B cell (primary cell): ENCODE measurements around the gene GRIN3A. TPM values are rescaled to one million over a fixed set of nuclear protein-coding genes. Genes with fewer than 3 reads are reported as not detected.

Source experiments
- ATAC-seq: fragments of 200-7000 bp; cut with Tn5 transposase; one replicate; pipeline ENCODE4 v1.10.0; 2021; ENCODE audit warnings: low read depth, mild to moderate bottlenecking, moderate number of reproducible peaks, moderate library complexity
- CTCF ChIA-PET: fragments of 350-600 bp; sonication (Branson Sonifier 250); formaldehyde crosslinking; loops from one replicate; lab custom pipeline; 2021; ENCODE audit warnings: antibody characterized with exemption, inconsistent platforms; lab: Charles Lee
- POLR2A ChIA-PET: fragments of 350-600 bp; sonication (Branson Sonifier 250); formaldehyde crosslinking; loops from one replicate; lab custom pipeline; 2021; ENCODE audit warnings: antibody characterized with exemption; lab: Charles Lee
- DNase-seq: peaks from one replicate; pipeline ENCODE4 v3.0.0; 2013
- H2AFZ ChIP-seq: 2 replicates; pipeline ENCODE4 v1.6.1; 2012; ENCODE audit warnings: mild to moderate bottlenecking, low read depth, low read length; ENCODE audit not compliant: insufficient read depth, poor library complexity, severe bottlenecking
- H3K27ac ChIP-seq, 2 donors: 1 replicate in 1 of 2; 2 replicates in 1 of 2; pipeline ENCODE4 v1.5.1; 2012 to 2013; ENCODE audit warnings: low read length in 2 of 2, mild to moderate bottlenecking in 2 of 2, moderate library complexity in 1 of 2
- H3K27me3 ChIP-seq, 4 experiments: fragments of 200-600 bp in 1 of 4; sonication (generic) in 1 of 4; replicated peaks in 1 of 4; 1 replicate in 2 of 4; 2 replicates in 2 of 4; pipeline versions ENCODE4 v1.6.1 to v1.7.0; 2013 to 2016; ENCODE audit warnings: low read length in 3 of 4, mild to moderate bottlenecking in 2 of 4, mixed read lengths in 1 of 4, moderate library complexity in 1 of 4; ENCODE audit not compliant: insufficient read depth in 4 of 4, control insufficient read depth in 3 of 4; ENCODE audit errors: control extremely low read depth in 1 of 4
- H3K36me3 ChIP-seq, 2 experiments: replicated peaks in 1 of 2; 1 replicate in 1 of 2; 2 replicates in 1 of 2; pipeline versions ENCODE4 v1.6.1 to v1.7.1; 2013; ENCODE audit warnings: low read length in 1 of 2; ENCODE audit not compliant: insufficient read depth in 2 of 2, control insufficient read depth in 1 of 2; ENCODE audit errors: control extremely low read depth in 1 of 2, extremely low read depth in 1 of 2
- H3K4me1 ChIP-seq, 2 donors: fragments of 200-600 bp in 1 of 2; sonication (generic) in 1 of 2; 1 replicate in 1 of 2; 2 replicates in 1 of 2; pipeline versions ENCODE4 v1.5.1 to v1.6.1; 2013 to 2017; ENCODE audit warnings: low read length in 2 of 2; ENCODE audit not compliant: control insufficient read depth in 2 of 2, insufficient read depth in 2 of 2
- H3K4me2 ChIP-seq: replicated peaks from 2 replicates; pipeline ENCODE3; 2012; ENCODE audit warnings: mild to moderate bottlenecking, low read depth, low read length; ENCODE audit not compliant: poor library complexity, severe bottlenecking
- H3K4me3 ChIP-seq, 5 experiments: fragments of 200-600 bp in 1 of 5; sonication (generic) in 1 of 5; 1 replicate in 3 of 5; 2 replicates in 2 of 5; pipeline versions ENCODE4 v1.5.1 to v1.7.0; 2011 to 2016; ENCODE audit warnings: low read length in 4 of 5, mild to moderate bottlenecking in 4 of 5, low read depth in 2 of 5, control low read depth in 1 of 5, moderate library complexity in 1 of 5; ENCODE audit not compliant: insufficient read depth in 1 of 5; ENCODE audit errors: control extremely low read depth in 1 of 5, extremely low read depth in 1 of 5
- H3K79me2 ChIP-seq: fragments of 200-600 bp; sonication (generic); one replicate; pipeline ENCODE4 v1.6.0; 2016; ENCODE audit warnings: low read length; ENCODE audit not compliant: control insufficient read depth, insufficient read depth
- H3K9ac ChIP-seq: fragments of 200-600 bp; sonication (generic); 2 replicates; pipeline ENCODE4 v1.6.1; 2017; ENCODE audit warnings: mild to moderate bottlenecking, low read length, moderate library complexity
- H3K9me3 ChIP-seq, 3 donors: one replicate each; pipeline versions ENCODE4 v1.6.1 to v1.7.1; 2013; ENCODE audit warnings: low read length in 2 of 3; ENCODE audit not compliant: control insufficient read depth in 2 of 3, insufficient read depth in 1 of 3; ENCODE audit errors: control extremely low read depth in 1 of 3
- H4K20me1 ChIP-seq: 2 replicates; pipeline ENCODE4 v1.6.0; 2012; ENCODE audit warnings: mild to moderate bottlenecking, low read length; ENCODE audit not compliant: insufficient read depth, control insufficient read depth, poor library complexity, severe bottlenecking
- H3K27ac Mint-ChIP-seq: one replicate; pipeline ENCODE4 v1.8.0; 2021; ENCODE audit warnings: mixed read lengths
- H3K27me3 Mint-ChIP-seq: one replicate; pipeline ENCODE4 v1.8.0; 2021; ENCODE audit warnings: mixed read lengths
- H3K4me1 Mint-ChIP-seq: one replicate; pipeline ENCODE4 v1.8.0; 2021; ENCODE audit warnings: mixed read lengths
- H3K4me3 Mint-ChIP-seq: one replicate; pipeline ENCODE4 v1.8.0; 2021; ENCODE audit warnings: mixed read lengths
- H3K9me3 Mint-ChIP-seq: one replicate; pipeline ENCODE4 v1.8.0; 2022; ENCODE audit warnings: mixed read lengths; ENCODE audit not compliant: insufficient read depth
- CTCF ChIP-seq: fragments of 200-600 bp; IDR thresholded peaks from one replicate; pipeline ENCODE4 v1.8.0; 2022; ENCODE audit warnings: antibody characterized with exemption, mild to moderate bottlenecking
- EZH2 ChIP-seq: IDR thresholded peaks from 2 replicates; pipeline ENCODE4 v1.6.1; 2012; ENCODE audit warnings: borderline replicate concordance, low read depth, mild to moderate bottlenecking, moderate library complexity, low read length; ENCODE audit not compliant: insufficient read depth, poor library complexity, severe bottlenecking
- WGBS: methylation state at CpG from one replicate; pipeline ENCODE4 v1.1.5; 2013; ENCODE audit warnings: missing lambda C conversion rate; ENCODE audit not compliant: insufficient coverage; 5-methylcytosine and 5-hydroxymethylcytosine counted together
- intact Hi-C: fragments of 100-400 bp; cut with micrococcal nuclease; formaldehyde crosslinking; loops from one replicate; pipeline ENCODE4 v1.10.0; 2022
- polyA plus RNA-seq: library from polyadenylated mRNA; depleted of rRNA; stranded (reverse); fragments of >200 nt; gene quantifications from 2 replicates; pipeline ENCODE4 v1.2.3, GENCODE V29; 2012
- total RNA-seq, 2 donors: library from RNA; stranded (reverse); fragments of 120-200 nt in 1 of 2; gene quantifications; 1 replicate in 1 of 2; 2 replicates in 1 of 2; pipeline versions ENCODE4 v1.2.3 to v1.2.4, GENCODE V29; 2013 to 2022

The GRIN3A gene
- total and polyA plus RNA-seq, 2 donors (not counting 1 experiment from before 2014, with no cell fraction given): not detected

GRCh38 chr9:101585740-101586139 lies 152.7 kb downstream of the GRIN3A start:
- Histone ChIP-seq H3K36me3 (no peaks in the 10 kb centered on the region), H2AFZ (no peak overlapping the region), H3K9me3 (no peaks in the 10 kb centered on the region), H4K20me1 (no peaks in the 10 kb centered on the region), H3K27me3 (no peaks in the 10 kb centered on the region), H3K9ac (no peak overlapping the region), H3K4me1 (no peaks in the 10 kb centered on the region), H3K4me3 (no peak overlapping the region), H3K79me2 (no peaks in the 10 kb centered on the region), H3K4me2 (no peak overlapping the region), H3K27ac (no peak overlapping the region)
- H3K4me3 Mint-ChIP-seq: no peak overlapping the region
- intact Hi-C loops: no loop called here
- ChIA-PET POLR2A (no interaction called here), CTCF (no interaction called here)
- TF ChIP-seq EZH2 (no peak), CTCF (no peak)
- DNase-seq: no peak
- no peak overlapping the region for H3K27ac Mint-ChIP-seq
- no peaks in the 10 kb centered on the region for H3K4me1 Mint-ChIP-seq
- H3K27me3 Mint-ChIP-seq: peaks cover 9% of the 10 kb centered on the region
- WGBS: 21% methylated on average over 2 of the region's 3 CpGs
- no peaks in the 10 kb centered on the region for H3K9me3 Mint-ChIP-seq
- ATAC-seq: no peak

- Histone ChIP-seq H3K4me1 (peaks cover 5 to 10% of the 10 kb centered on the region in 2 donors), H3K27me3 (no peaks in the 10 kb centered on the region), H3K9me3 (no peaks in the 10 kb centered on the region), H4K20me1 (no peaks in the 10 kb centered on the region), H3K79me2 (no peaks in the 10 kb centered on the region), H3K4me2 (no peak overlapping the region), H3K27ac (no peak overlapping the region), H2AFZ (no peak overlapping the region), H3K9ac (no peak overlapping the region), H3K4me3 (no peak overlapping the region), H3K36me3 (no peaks in the 10 kb centered on the region)
- no CpG with 5 or more reads among the region's 1 CpG for WGBS
- H3K9me3 Mint-ChIP-seq: no peaks in the 10 kb centered on the region
- H3K27ac Mint-ChIP-seq: no peak overlapping the region
- peaks cover 7% of the 10 kb centered on the region for H3K27me3 Mint-ChIP-seq
- TF ChIP-seq EZH2: no peak
- no peak for TF ChIP-seq CTCF
- no peak overlapping the region for H3K4me3 Mint-ChIP-seq
- ATAC-seq: no peak
- peaks cover 11% of the 10 kb centered on the region for H3K4me1 Mint-ChIP-seq
- POLR2A ChIA-PET: no interaction called here
- no peak for DNase-seq
- CTCF ChIA-PET: no interaction called here
- intact Hi-C loops: no loop called here
These were observed 155.9 kb downstream of the GRIN3A start for GRCh38 chr9:101582553-101582952.
